Glomerular visceral epithelial cell (primary cell): ENCODE measurements around the gene TMEM243.
"Not testable (repeated sequence)": the region's sequence is repeated elsewhere in the genome, so short reads cannot be mapped to it uniquely, and the experiment has no call there.

Experiments used
- DNase-seq: peaks from one replicate; pipeline ENCODE4 v3.0.0-alpha.2; 2016; ENCODE audit errors: extremely low spot score

The TMEM243 gene

GRCh38 chr7:87219545-87220025 lies at the start of gene TMEM243:
Gene TMEM243 (minus strand): TSS chr7:87219732. CDS start chr7:87219503, 229 bp downstream.
- DNase-seq: peak; percentile 70

DNA sequence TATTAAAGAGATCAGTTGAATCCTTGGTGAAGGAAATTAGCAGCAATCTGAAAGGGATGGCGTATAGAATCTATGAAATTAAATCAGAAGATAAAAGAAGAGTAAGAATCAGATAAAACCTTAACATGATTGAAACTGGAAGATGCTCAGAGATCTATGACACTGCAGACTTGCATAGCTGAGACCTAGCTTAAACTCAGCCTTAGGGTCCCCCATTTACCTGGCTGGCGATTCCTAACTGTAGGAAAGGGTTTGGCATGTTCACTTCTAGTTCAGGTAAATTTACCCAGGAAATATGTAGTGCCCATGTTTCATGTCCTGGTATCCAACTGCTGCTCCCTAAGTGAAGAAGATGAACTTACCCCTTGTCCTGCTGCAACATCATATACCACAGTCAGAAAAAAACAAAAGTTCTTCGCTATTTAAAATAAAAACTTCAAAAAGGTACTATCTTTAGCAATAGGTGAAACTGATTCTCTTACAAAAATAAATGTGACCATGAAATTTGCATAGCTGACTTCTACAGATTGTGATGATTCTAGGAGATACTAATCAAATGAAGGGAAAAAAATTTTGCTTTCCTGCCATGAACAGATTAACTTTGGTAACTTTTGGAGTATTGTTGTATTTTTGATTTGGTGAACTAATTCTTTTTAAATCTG lies 47.8 kb upstream of the TMEM243 start:
- no peak for DNase-seq

DNA sequence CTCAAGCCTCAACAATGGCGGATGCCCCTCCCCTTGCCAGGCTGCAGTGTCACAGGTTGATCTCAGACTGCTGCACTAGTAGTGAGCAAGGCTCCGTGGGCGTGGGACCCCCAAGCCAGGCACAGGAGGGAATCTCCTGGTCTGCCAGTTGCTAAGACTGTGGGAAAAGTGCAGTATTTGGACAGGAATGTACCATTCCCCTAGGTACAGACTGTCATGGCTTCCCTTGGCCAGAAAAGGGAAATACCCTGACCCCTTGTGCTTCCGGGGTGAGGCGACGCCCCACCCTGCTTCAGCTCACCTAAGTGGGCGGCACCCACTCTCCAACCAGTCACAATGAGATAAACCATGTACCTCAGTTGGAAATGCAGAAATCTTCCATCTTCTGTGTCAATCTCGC lies 44.0 kb upstream of the TMEM243 start:
- no peak for DNase-seq

DNA sequence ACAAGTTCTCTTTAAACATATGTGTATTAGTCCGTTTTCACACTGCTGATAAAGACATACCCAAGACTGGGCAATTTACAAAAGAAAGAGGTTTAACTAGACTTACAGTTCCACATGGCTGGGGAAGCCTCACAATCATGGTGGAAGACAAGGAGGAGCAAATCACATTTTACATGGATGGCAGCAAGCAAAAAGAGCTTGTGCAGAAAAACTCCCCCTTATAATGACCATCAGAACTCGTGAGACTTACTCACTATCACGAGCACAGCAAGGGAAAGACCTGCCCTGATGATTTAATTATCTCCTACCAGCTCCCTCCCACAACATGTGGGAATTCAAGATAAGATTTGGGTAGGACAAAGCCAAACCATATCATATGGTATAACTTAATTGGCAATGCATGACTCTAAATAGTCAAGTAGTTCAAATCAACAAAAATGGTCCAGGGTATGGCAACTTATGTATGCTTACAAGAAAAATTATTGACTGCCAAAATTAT lies 34.1 kb upstream of the TMEM243 start:
- no peak for DNase-seq

- DNase-seq: not testable (repeated sequence)
These were observed 26.1 kb upstream of the TMEM243 start for GRCh38 chr7:87245671-87246070.

GRCh38 chr7:87238464-87239051 lies 19.0 kb upstream of the TMEM243 start:
- not testable (repeated sequence) for DNase-seq

- no peak for DNase-seq
These were observed 15.4 kb upstream of the TMEM243 start for GRCh38 chr7:87234949-87235348.

GRCh38 chr7:87231711-87232110 lies 12.2 kb upstream of the TMEM243 start:
- DNase-seq: no peak

DNA sequence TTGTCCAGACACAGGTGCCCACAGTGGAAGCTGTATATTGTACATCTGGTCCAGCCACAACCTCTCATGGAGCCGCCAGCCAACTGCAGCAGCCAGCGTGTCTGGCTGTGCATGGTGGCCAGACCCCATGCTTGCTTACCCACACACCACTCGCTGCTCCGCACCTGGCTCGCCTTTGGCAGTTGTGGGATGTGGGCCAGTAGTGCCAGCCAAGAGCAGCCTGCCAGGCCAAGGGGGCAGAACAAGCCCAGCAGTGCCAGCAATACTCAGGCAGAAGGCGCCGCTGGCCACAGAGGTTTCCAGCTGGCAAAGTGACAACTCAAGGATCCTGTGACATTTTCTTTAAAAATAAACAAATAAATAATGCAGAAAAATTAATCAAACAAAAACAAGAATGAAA lies 11.7 kb upstream of the TMEM243 start:
- no peak for DNase-seq

GRCh38 chr7:87226495-87226894 lies 7.0 kb upstream of the TMEM243 start:
- DNase-seq: no peak

DNA sequence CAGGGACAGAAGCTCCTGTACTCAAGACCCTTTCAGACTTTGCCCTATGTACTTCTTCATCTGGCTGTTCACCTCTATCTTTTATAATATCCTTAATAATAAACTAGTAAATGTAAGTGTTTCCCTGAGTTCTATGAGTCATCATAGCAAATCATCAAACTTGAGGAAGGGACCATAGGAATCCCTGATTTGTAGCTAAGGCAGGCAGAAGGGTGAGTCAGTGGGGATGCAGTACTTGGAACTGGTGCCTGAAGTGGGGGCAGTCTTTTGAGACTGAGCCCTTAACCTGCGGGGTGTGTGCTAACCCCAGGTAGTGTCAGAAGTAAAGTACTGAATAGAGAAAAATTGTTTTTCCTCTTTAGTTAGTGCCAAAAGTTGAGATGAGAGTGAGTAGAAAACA lies 6.2 kb upstream of the TMEM243 start:
- peak; percentile 61 for DNase-seq

- DNase-seq: no peak
These were observed 4.1 kb upstream of the TMEM243 start for GRCh38 chr7:87223666-87224065.

DNA sequence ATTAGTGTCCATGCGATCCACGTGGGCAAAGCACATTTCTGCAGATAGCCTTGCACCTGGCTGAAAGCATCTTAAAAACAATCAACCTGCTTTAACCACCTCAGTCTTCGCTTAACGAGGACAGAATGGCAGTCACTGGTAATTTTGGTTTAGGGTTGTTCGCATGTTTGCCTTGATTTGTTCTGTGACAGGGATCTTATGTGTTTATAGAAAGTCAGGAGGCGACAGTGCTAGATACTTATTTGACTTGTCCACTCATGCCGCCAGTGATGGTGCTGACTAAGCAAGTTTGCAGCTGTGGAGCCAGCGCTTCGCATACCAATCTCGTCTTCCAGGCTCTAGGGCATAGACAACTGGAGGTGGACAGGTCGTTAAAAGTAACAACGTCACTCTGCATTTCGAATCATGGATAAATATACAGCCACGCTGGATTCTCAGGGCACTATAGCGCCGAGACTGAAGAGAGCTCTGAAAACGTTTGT lies 1.2 kb upstream of the TMEM243 start:
- DNase-seq: no peak

- peak; percentile 82 for DNase-seq
These were observed 648 bp upstream of the TMEM243 start for GRCh38 chr7:87220026-87220733.

GRCh38 chr7:87218796-87219544 lies 562 bp downstream of the TMEM243 start:
- DNase-seq: peak; percentile 39

- DNase-seq: no peak
These were observed 1.4 kb downstream of the TMEM243 start for GRCh38 chr7:87217983-87218653.

DNA sequence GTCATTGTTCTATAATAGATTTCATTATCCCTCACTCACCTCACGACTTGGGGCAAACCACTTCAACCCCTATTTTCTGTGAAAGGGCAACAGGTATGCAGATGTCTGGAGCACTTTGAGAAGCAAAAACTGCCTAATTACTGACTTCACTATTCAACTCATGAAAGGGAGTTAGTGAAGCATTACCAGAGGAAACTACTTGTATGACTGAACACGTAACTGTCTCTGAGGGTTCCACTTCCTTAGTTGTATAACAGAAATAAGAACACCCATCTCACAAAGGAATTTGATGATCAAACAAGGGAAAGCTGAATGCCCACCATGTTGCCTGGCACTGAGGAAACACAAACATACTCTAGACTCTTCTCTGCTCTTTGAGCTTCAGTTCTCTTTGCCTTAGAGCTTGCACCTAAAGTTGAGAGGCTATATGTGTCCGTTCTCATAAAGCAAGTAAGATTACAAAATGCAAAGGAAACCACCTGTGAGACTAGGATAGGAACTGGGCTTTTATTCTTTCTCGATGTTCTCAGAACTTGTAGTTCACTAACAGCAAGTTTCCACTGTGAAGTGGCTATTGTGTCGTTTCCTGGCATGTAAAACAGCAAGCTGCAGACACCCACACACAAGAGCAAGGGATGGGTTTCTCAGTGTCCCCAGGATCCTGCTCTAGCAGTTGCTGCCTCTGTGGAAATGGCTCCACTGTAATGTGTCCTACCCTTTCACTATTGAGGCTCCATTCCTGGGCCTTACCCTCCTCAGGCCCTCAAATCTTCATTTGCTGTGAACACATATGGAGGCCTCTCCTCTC lies 2.6 kb downstream of the TMEM243 start:
- peak; percentile 77 for DNase-seq

GRCh38 chr7:87215046-87215445 lies 4.5 kb downstream of the TMEM243 start:
- no peak for DNase-seq

DNA sequence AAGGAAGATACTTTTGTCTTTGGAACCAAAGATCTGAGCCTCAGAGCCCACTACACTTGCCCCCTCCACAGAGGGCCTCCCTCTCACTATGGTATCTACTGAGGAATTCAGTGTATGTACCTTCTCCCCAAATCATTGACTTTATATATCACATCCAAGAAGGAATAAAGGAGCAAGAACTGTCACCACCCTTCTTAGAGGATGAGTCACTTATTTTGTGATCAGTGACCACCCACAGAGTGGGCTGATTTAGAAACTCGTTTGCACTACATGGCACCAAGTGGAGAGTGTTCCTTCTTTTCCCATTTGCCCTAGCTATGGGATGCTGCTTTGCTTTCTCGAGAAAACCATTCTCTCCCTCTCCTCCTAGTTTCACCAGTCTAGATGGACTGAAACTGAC lies 5.7 kb downstream of the TMEM243 start:
- no peak for DNase-seq

DNA sequence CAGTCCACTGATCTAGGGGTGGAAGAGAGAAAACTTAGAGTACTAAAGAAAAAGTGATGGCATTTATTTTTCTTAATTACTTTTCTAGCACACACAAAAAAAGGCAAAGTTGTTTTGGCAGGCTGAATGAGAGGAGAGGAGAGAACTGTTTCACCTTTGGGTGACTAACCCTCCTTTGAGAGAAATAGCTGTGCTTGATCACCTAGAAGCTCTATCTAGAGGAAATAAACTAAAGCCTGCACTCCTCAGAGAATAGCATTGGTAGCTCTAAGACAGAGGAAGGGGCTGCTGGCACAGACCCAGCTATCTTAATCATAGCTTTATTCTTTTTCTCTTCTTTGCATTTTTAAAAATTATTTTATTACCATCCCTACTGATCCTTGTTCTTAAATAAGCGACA lies 6.3 kb downstream of the TMEM243 start:
- no peak for DNase-seq
